HL-60/S4 treated with retinoic acid at 250 ng/mL for 4 days and 3 days (cell line): ENCODE measurements around the gene BBS5.
"Not testable (repeated sequence)": the region's sequence is repeated elsewhere in the genome, so short reads cannot be mapped to it uniquely, and the experiment has no call there.

Experiments
- in situ Hi-C: fragments of 300-500 bp; cut with MboI; formaldehyde crosslinking; loops from 2 replicates; pipeline ENCODE4 v1.7.0; 2022; ENCODE audit warnings: low sequenced_read_pairs

Gene BBS5

GRCh38 chr2:169479257-169480078 is at the start of gene BBS5:
Gene BBS5, plus strand, starts transcription at chr2:169479494. Its CDS starts 60 bp downstream, at chr2:169479554.
- in situ Hi-C loops, result no loop called here

- in situ Hi-C loops, result not testable (repeated sequence)
Measured at GRCh38 chr2:169431772-169432171, 47.5 kb upstream of the BBS5 start.

- in situ Hi-C loops, result not testable (repeated sequence)
Measured at GRCh38 chr2:169434236-169434635, 45.1 kb upstream of the BBS5 start.

GRCh38 chr2:169438466-169439072 is 40.7 kb upstream of the BBS5 start:
- in situ Hi-C loops, result no loop called here

GRCh38 chr2:169439900-169440299 is 39.4 kb upstream of the BBS5 start:
- in situ Hi-C loops, result no loop called here

- in situ Hi-C loops, result no loop called here
Measured at GRCh38 chr2:169446452-169446851, 32.8 kb upstream of the BBS5 start.

- in situ Hi-C loops, result no loop called here
Measured at GRCh38 chr2:169448316-169448715, 31.0 kb upstream of the BBS5 start.

GRCh38 chr2:169448865-169449264 is 30.4 kb upstream of the BBS5 start:
- in situ Hi-C loops, result no loop called here

- in situ Hi-C loops, result no loop called here
Measured at GRCh38 chr2:169452080-169452479, 27.2 kb upstream of the BBS5 start.

- in situ Hi-C loops, result not testable (repeated sequence)
Measured at GRCh38 chr2:169453044-169453443, 26.2 kb upstream of the BBS5 start.

- in situ Hi-C loops, result no loop called here
Measured at GRCh38 chr2:169461143-169461542, 18.2 kb upstream of the BBS5 start.

GRCh38 chr2:169462896-169463695 is 16.2 kb upstream of the BBS5 start:
- in situ Hi-C loops, result no loop called here

GRCh38 chr2:169464466-169464865 is 14.8 kb upstream of the BBS5 start:
- in situ Hi-C loops, result no loop called here

GRCh38 chr2:169464882-169465281 is 14.4 kb upstream of the BBS5 start:
- in situ Hi-C loops, result no loop called here

- in situ Hi-C loops, result no loop called here
Measured at GRCh38 chr2:169468841-169469240, 10.5 kb upstream of the BBS5 start.

GRCh38 chr2:169469952-169470572 is 9.2 kb upstream of the BBS5 start:
- in situ Hi-C loops, result no loop called here

- in situ Hi-C loops, result no loop called here
Measured at GRCh38 chr2:169472249-169472648, 7.0 kb upstream of the BBS5 start.

- in situ Hi-C loops, result no loop called here
Measured at GRCh38 chr2:169476459-169476858, 2.8 kb upstream of the BBS5 start.

- in situ Hi-C loops, result no loop called here
Measured at GRCh38 chr2:169478339-169478738, 955 bp upstream of the BBS5 start.

GRCh38 chr2:169478745-169479256 is 493 bp upstream of the BBS5 start:
- in situ Hi-C loops, result no loop called here

GRCh38 chr2:169480079-169480465 is 778 bp downstream of the BBS5 start:
- in situ Hi-C loops, result no loop called here
